Measurements from ENCODE around the gene RTN4RL2. TPM values are rescaled to one million over a fixed set of nuclear protein-coding genes. Genes with fewer than 3 reads are reported as not detected.

Gene RTN4RL2
- total and polyA plus RNA-seq, 4 donors = 0.20 to 4.3 (median 1.1) TPM; not detected in 1

DNA sequence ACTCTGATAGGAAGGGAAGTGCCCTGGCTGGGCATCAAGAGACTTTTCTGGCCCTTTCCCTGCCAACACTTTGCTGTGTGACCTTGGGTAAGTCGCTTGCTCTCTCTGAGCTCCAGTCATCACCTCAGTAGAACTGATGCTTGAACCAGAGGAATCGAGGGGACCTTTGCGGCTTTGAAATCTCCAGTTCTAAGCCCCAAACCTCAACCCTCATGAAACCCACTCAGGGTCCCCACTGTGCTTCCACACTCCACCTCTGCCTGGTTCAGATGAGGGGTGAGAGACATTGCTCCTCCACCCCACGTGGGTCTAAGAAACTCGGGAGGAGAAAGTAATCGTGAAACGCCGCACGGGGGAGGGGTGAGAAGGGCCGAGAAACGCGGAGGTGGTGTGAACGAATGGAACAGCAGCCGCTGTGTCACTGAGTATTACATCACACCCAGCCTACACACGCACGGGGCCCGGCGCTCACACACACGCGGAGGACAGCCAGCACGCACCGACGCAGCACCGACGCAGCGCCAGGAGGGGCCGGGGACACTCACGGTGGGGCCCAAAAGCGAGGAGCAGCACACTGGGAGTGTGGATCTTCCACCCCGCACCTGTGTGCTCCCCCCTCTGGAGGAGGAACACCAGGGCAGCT, 4.3 kb downstream of the RTN4RL2 start:
- Histone ChIP-seq H3K9me3 (ENCODE audit: control insufficient read depth, low read length) (no peaks in the 10 kb centered on the region), H3K36me3 (ENCODE audit: control insufficient read depth in 1 of 2, insufficient read depth in 2 of 2, low read length in 1 of 2) (no peaks in the 10 kb centered on the region)
- intact Hi-C loops (cut with DNase I) = no loop called here

DNA sequence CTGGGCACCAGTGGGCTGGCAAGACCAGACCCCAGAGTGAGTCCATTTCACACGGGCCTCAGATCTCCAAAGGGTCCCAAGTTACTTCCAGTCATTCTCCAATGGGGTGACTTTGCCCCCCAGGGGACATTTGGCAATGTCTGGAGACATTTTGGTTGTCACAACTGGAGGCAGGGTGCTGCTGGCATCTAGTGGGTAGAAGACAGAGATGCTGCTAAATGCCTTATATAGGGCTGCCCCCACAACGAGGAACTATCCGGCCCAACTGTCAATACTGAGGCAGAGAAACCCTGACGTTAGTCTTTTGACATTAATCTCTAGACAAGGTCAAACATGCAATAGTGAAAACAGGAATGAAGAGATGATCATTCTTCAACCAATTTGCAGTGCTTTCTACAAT, 6.4 kb downstream of the RTN4RL2 start:
- intact Hi-C loops (cut with DNase I) = no loop called here

More for the DNA sequence above, 4.3 kb downstream of the RTN4RL2 start:
- Histone ChIP-seq H3K4me3 (ENCODE audit: low read length in 2 of 2) (no peak overlapping the region), H3K27me3 (ENCODE audit: control insufficient read depth in 1 of 2, insufficient read depth in 2 of 2, low read length in 1 of 2) (no peaks in the 10 kb centered on the region), H3K27ac (ENCODE audit: low read depth in 1 of 2, low read length in 2 of 2) (no peak overlapping the region), H3K4me1 (ENCODE audit: control insufficient read depth in 1 of 2, insufficient read depth in 2 of 2, low read length in 2 of 2) (no peaks in the 10 kb centered on the region)
- WGBS, 2 donors = 52 to 56% methylated on average over 30 of the region's 30 CpGs
- DNase-seq (no peak), ATAC-seq (ENCODE audit: low FRiP score) (no peak)

DNA sequence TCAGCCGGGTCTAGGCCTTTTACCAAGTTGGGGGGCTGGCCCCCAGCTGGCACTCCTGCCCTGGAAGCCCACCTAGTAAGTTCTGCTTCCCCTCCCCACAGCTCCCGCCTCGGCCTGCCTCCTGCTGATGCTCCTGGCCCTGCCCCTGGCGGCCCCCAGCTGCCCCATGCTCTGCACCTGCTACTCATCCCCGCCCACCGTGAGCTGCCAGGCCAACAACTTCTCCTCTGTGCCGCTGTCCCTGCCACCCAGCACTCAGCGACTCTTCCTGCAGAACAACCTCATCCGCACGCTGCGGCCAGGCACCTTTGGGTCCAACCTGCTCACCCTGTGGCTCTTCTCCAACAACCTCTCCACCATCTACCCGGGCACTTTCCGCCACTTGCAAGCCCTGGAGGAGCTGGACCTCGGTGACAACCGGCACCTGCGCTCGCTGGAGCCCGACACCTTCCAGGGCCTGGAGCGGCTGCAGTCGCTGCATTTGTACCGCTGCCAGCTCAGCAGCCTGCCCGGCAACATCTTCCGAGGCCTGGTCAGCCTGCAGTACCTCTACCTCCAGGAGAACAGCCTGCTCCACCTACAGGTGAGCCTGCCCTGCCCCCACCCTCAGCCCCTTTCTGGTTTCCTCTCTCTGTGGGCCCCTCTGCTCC, 7.3 kb downstream of the RTN4RL2 start:
- intact Hi-C loops (cut with DNase I) = no loop called here
- no peaks in the 10 kb centered on the region for H3K36me3 ChIP-seq (ENCODE audit: control insufficient read depth in 1 of 2, insufficient read depth in 2 of 2, low read length in 1 of 2)
- no peaks in the 10 kb centered on the region for H3K27me3 ChIP-seq (ENCODE audit: control insufficient read depth in 1 of 2, insufficient read depth in 2 of 2, low read length in 1 of 2)
- H3K27ac ChIP-seq (ENCODE audit: low read depth in 1 of 2, low read length in 2 of 2) = no peak overlapping the region
- ATAC-seq (ENCODE audit: low FRiP score) = no peak
- DNase-seq = no peak
- no peaks in the 10 kb centered on the region for H3K9me3 ChIP-seq (ENCODE audit: control insufficient read depth, low read length)
- no peak overlapping the region for H3K4me3 ChIP-seq (ENCODE audit: low read length in 2 of 2)
- 68 to 75% methylated on average over 23 of the region's 23 CpGs for WGBS, 2 donors
- no peaks in the 10 kb centered on the region for H3K4me1 ChIP-seq (ENCODE audit: control insufficient read depth in 1 of 2, insufficient read depth in 2 of 2, low read length in 2 of 2)

More for the DNA sequence above, 6.4 kb downstream of the RTN4RL2 start:
- Histone ChIP-seq H3K27me3 (ENCODE audit: control insufficient read depth in 1 of 2, insufficient read depth in 2 of 2, low read length in 1 of 2) (no peaks in the 10 kb centered on the region), H3K4me3 (ENCODE audit: low read length in 2 of 2) (no peak overlapping the region), H3K4me1 (ENCODE audit: control insufficient read depth in 1 of 2, insufficient read depth in 2 of 2, low read length in 2 of 2) (no peaks in the 10 kb centered on the region), H3K27ac (ENCODE audit: low read depth in 1 of 2, low read length in 2 of 2) (no peak overlapping the region), H3K9me3 (ENCODE audit: control insufficient read depth, low read length) (no peaks in the 10 kb centered on the region), H3K36me3 (ENCODE audit: control insufficient read depth in 1 of 2, insufficient read depth in 2 of 2, low read length in 1 of 2) (no peaks in the 10 kb centered on the region)
- no peak for ATAC-seq (ENCODE audit: low FRiP score)
- WGBS, 2 donors = 55 to 64% methylated on average over 4 of the region's 4 CpGs
- DNase-seq = no peak

DNA sequence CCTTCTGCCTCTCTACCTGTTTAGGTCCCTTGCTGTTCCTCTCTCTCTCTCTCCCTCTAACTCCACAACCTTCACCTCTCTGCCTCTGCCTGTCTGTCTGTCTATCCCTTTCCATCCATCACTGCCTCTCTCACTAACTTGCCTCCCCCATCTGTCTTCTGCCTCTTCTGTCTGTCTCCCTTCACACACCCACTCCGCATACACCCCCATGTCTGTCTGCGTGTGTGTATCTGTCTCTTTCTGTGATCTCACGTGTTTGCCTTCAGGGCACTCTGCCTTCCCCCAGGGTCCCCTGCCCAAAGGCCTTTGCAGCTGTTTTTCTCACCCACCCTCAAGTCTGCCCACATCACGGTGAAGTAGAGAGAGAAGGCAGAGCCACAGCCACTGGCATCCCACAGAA, 7.9 kb downstream of the RTN4RL2 start:
- WGBS, 2 donors = 50 to 67% methylated on average over 4 of the region's 4 CpGs
- no peaks in the 10 kb centered on the region for H3K9me3 ChIP-seq (ENCODE audit: control insufficient read depth, low read length)
- H3K27ac ChIP-seq (ENCODE audit: low read depth in 1 of 2, low read length in 2 of 2) = no peak overlapping the region
- H3K27me3 ChIP-seq (ENCODE audit: control insufficient read depth in 1 of 2, insufficient read depth in 2 of 2, low read length in 1 of 2) = no peaks in the 10 kb centered on the region
- intact Hi-C loops (cut with DNase I) = no loop called here
- no peak overlapping the region for H3K4me3 ChIP-seq (ENCODE audit: low read length in 2 of 2)
- DNase-seq (no peak), ATAC-seq (ENCODE audit: low FRiP score) (no peak)
- no peaks in the 10 kb centered on the region for H3K4me1 ChIP-seq (ENCODE audit: control insufficient read depth in 1 of 2, insufficient read depth in 2 of 2, low read length in 2 of 2)
- no peaks in the 10 kb centered on the region for H3K36me3 ChIP-seq (ENCODE audit: control insufficient read depth in 1 of 2, insufficient read depth in 2 of 2, low read length in 1 of 2)

DNA sequence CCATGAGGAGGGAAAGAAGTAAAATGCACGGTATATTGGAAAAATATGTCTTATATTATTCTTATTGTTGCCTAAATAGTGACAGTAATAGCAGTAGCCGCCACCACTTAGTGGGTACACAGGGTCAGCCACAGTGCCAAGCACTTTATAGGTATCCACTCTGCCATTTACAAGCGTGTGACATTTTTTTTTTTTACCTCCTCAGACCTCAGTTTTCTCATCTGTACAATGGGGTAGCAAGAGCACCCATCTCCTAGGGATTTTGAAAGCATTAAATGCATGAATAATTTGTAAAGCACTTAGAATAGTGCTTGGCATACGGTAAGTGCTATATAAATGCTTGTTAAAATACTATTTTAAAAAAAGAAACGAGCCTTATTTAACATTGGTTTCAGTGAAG, 8.9 kb downstream of the RTN4RL2 start:
- no peaks in the 10 kb centered on the region for H3K36me3 ChIP-seq (ENCODE audit: control insufficient read depth in 1 of 2, insufficient read depth in 2 of 2, low read length in 1 of 2)
- H3K4me1 ChIP-seq (ENCODE audit: control insufficient read depth in 1 of 2, insufficient read depth in 2 of 2, low read length in 2 of 2) = no peaks in the 10 kb centered on the region
- H3K27ac ChIP-seq (ENCODE audit: low read depth in 1 of 2, low read length in 2 of 2) = no peak overlapping the region
- intact Hi-C loops (cut with DNase I) = no loop called here
- H3K27me3 ChIP-seq (ENCODE audit: control insufficient read depth in 1 of 2, insufficient read depth in 2 of 2, low read length in 1 of 2) = no peaks in the 10 kb centered on the region
- H3K4me3 ChIP-seq (ENCODE audit: low read length in 2 of 2) = no peak overlapping the region
- ATAC-seq (ENCODE audit: low FRiP score) (no peak), DNase-seq (no peak)
- no peaks in the 10 kb centered on the region for H3K9me3 ChIP-seq (ENCODE audit: control insufficient read depth, low read length)
- 78 to 79% methylated on average over 5 of the region's 5 CpGs for WGBS, 2 donors

DNA sequence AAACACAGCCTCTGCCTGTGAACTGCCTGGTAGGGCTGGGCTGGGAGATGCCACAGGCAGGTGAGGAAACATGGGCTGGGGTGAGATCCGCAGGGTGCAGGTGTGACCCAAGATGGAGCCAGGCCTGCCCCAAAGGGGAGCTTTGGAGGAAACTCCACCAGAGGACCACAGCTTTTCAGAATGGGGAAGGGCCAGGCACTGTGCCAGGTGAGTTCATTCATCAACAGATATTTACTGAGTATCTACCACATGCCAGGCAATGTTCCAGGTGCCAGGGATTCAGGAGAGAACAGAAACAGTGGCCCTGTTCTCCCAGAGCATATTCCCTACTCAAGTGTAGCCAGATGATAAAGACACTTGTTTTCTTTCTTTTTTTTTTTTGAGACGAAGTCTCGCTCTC, 11.2 kb downstream of the RTN4RL2 start:
- no peak for DNase-seq
- no peaks in the 10 kb centered on the region for H3K4me1 ChIP-seq (ENCODE audit: control insufficient read depth in 1 of 2, insufficient read depth in 2 of 2, low read length in 2 of 2)
- no peaks in the 10 kb centered on the region for H3K9me3 ChIP-seq (ENCODE audit: control insufficient read depth, low read length)
- ATAC-seq (ENCODE audit: low FRiP score) = no peak
- 84 to 85% methylated on average over 3 of the region's 3 CpGs for WGBS, 2 donors
- intact Hi-C loops (cut with DNase I) = no loop called here
- no peaks in the 10 kb centered on the region for H3K36me3 ChIP-seq (ENCODE audit: control insufficient read depth in 1 of 2, insufficient read depth in 2 of 2, low read length in 1 of 2)
- H3K27me3 ChIP-seq (ENCODE audit: control insufficient read depth in 1 of 2, insufficient read depth in 2 of 2, low read length in 1 of 2) = no peaks in the 10 kb centered on the region
- H3K27ac ChIP-seq (ENCODE audit: low read depth in 1 of 2, low read length in 2 of 2) = no peak overlapping the region
- H3K4me3 ChIP-seq (ENCODE audit: low read length in 2 of 2) = no peak overlapping the region

DNA sequence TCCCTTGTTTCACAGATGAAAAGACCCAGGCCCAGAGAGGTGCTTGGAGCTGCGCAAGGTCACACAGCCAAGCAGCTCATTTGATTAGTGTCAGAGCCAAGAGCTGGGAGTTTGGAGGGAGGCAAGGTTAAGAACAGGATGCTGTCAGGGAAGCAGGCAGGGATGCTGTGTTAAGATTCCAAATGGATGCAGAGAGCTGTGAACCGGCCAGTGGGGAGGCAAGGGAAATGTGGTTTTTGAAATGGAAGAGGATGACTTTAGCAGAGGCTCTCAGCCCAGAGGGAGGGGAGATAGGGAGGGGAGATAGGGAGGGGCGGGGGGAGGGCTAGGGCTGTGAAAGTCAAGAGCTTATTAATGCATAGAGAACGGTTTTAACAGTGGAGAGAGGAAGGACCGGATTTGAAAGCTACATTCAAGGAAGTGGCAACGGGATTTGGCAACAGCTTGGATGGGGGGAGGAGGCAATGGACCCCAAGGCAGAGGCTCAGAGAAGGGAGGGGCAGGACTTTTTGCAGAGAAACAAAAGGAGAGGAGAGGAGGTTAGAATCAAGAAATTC, 13.0 kb downstream of the RTN4RL2 start:
- no peaks in the 10 kb centered on the region for H3K27me3 ChIP-seq (ENCODE audit: control insufficient read depth in 1 of 2, insufficient read depth in 2 of 2, low read length in 1 of 2)
- no peaks in the 10 kb centered on the region for H3K9me3 ChIP-seq (ENCODE audit: control insufficient read depth, low read length)
- no peaks in the 10 kb centered on the region for H3K36me3 ChIP-seq (ENCODE audit: control insufficient read depth in 1 of 2, insufficient read depth in 2 of 2, low read length in 1 of 2)
- H3K4me1 ChIP-seq (ENCODE audit: control insufficient read depth in 1 of 2, insufficient read depth in 2 of 2, low read length in 2 of 2) = no peaks in the 10 kb centered on the region
- intact Hi-C loops (cut with DNase I) = no loop called here
- ATAC-seq (ENCODE audit: low FRiP score) (no peak), DNase-seq (no peak)
- 73 to 74% methylated on average over 6 of the region's 6 CpGs for WGBS, 2 donors
- H3K27ac ChIP-seq (ENCODE audit: low read depth in 1 of 2, low read length in 2 of 2) = no peak overlapping the region
- H3K4me3 ChIP-seq (ENCODE audit: low read length in 2 of 2) = no peak overlapping the region

DNA sequence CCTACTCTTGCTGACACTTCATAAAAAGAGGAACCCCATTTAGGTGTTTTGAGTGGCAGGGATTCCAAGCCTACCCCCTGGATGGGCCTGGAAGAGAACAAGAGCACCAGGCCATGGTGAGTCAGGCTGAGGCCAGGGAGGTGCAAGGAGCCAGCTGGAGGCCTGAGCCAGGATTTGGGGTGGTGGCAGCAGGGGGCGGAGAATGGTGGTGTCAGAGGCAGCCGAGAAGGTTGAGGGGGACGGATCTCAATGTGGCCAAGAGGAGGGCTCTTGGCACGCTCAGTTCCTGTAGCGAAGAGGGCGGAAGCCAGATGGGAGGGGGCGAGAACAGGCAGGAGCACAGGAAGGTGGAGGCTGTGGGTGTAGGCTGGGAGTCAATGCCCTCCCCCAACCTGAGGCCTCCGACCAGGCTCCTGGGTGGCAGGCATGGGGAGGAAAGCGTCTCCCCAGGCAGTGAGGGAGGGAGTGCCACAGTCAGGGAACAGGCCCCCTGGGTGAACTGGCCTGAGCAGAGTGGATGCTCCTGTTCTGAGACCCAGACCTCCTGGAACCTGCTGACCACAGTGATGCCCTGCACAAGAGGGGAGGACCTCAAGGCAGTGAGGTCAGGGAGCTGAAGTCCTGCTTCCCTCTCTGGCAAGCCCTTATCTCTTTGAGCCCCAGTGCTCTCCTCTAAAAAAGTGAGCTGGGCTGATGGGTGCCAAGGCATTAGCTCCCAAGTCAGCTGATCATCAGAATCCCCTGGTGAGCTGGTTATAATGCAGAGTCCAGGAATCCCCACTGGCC, 13.9 kb downstream of the RTN4RL2 start:
- H3K27ac ChIP-seq (ENCODE audit: low read depth in 1 of 2, low read length in 2 of 2) = no peak overlapping the region
- DNase-seq = no peak
- no peaks in the 10 kb centered on the region for H3K9me3 ChIP-seq (ENCODE audit: control insufficient read depth, low read length)
- no peaks in the 10 kb centered on the region for H3K36me3 ChIP-seq (ENCODE audit: control insufficient read depth in 1 of 2, insufficient read depth in 2 of 2, low read length in 1 of 2)
- WGBS, 2 donors = 41 to 60% methylated on average over 9 of the region's 9 CpGs
- no peak for ATAC-seq (ENCODE audit: low FRiP score)
- no peaks in the 10 kb centered on the region for H3K27me3 ChIP-seq (ENCODE audit: control insufficient read depth in 1 of 2, insufficient read depth in 2 of 2, low read length in 1 of 2)
- H3K4me3 ChIP-seq (ENCODE audit: low read length in 2 of 2) = no peak overlapping the region
- H3K4me1 ChIP-seq (ENCODE audit: control insufficient read depth in 1 of 2, insufficient read depth in 2 of 2, low read length in 2 of 2) = no peaks in the 10 kb centered on the region
- intact Hi-C loops (cut with DNase I) = no loop called here
